ENCODE measurements around the gene C5orf34. TPM values are rescaled to one million over a fixed set of nuclear protein-coding genes. Genes with fewer than 3 reads are reported as not detected.

Gene C5orf34
- total RNA-seq, 4 donors from 2014 or later = 0.31 to 1.2 (median 0.91) TPM

Other genes with a start within 250 kb of the C5orf34 start
- 10 to 100 TPM; 12.2 to 22.6 (median 14.9) TPM for gene HMGCS1, start 201.7 kb downstream of the C5orf34 start, total RNA-seq
- 1 to 10 TPM; 2.6 to 8.6 (median 3.3) TPM for gene CCL28, start 102.8 kb downstream of the C5orf34 start, total RNA-seq
- 10 to 100 TPM in 3 of 4 donors, 1 to 10 TPM in 1; 9.6 to 13.0 (median 11.2) TPM for gene TMEM267, start 31.3 kb downstream of the C5orf34 start, total RNA-seq
- 100 to 1,000 TPM in 2 of 4 donors, 10 to 100 TPM in 2; 86.3 to 127 (median 107) TPM for gene PAIP1, start 41.9 kb upstream of the C5orf34 start, total RNA-seq
- gene NNT, start 88.0 kb upstream of the C5orf34 start, total RNA-seq = 10 to 100 TPM; 52.0 to 91.1 (median 74.3) TPM

All from gastroesophageal sphincter (tissue), 4 donors.